Spleen (tissue), 11 donors: ENCODE measurements around the gene CDK1. TPM values are rescaled to one million over a fixed set of nuclear protein-coding genes. Genes with fewer than 3 reads are reported as not detected.

Experiments
- DNase-seq: peaks from one replicate; pipeline ENCODE4 v3.0.0-alpha.2; 2020
- H3K27ac ChIP-seq, 8 donors: fragments of 200-600 bp; sonication (generic) in 7 of 8; 1 replicate in 4 of 8; 2 replicates in 4 of 8; pipeline versions ENCODE4 v1.5.0 to v1.8.0; 2016 to 2021; ENCODE audit warnings: inconsistent platforms in 4 of 8, mild to moderate bottlenecking in 4 of 8, moderate library complexity in 1 of 8
- H3K27me3 ChIP-seq, 7 donors: fragments of 200-600 bp; sonication (generic) in 6 of 7; replicated peaks in 1 of 7; 1 replicate in 4 of 7; 2 replicates in 3 of 7; pipeline versions ENCODE4 v1.5.0 to v1.8.0; 2016 to 2021; ENCODE audit warnings: inconsistent platforms in 3 of 7, mild to moderate bottlenecking in 1 of 7
- H3K36me3 ChIP-seq, 6 donors: fragments of 200-600 bp; sonication (generic) in 5 of 6; 1 replicate in 4 of 6; 2 replicates in 2 of 6; pipeline versions ENCODE4 v1.5.0 to v1.8.0; 2016 to 2021; ENCODE audit warnings: inconsistent platforms in 2 of 6
- H3K4me1 ChIP-seq, 6 donors: fragments of 200-600 bp; sonication (generic) in 5 of 6; 1 replicate in 3 of 6; 2 replicates in 3 of 6; pipeline versions ENCODE4 v1.5.0 to v1.8.0; 2016 to 2021; ENCODE audit warnings: inconsistent platforms in 3 of 6
- H3K4me3 ChIP-seq, 8 donors: fragments of 200-600 bp; sonication (generic) in 7 of 8; 1 replicate in 4 of 8; 2 replicates in 4 of 8; pipeline versions ENCODE4 v1.5.0 to v1.8.0; 2016 to 2021; ENCODE audit warnings: inconsistent platforms in 4 of 8, mild to moderate bottlenecking in 4 of 8, moderate library complexity in 2 of 8
- H3K9me3 ChIP-seq, 8 donors: fragments of 200-600 bp; sonication (generic) in 7 of 8; 1 replicate in 4 of 8; 2 replicates in 4 of 8; pipeline versions ENCODE4 v1.5.0 to v1.8.0; 2016 to 2021; ENCODE audit warnings: inconsistent platforms in 4 of 8
- POLR2A ChIP-seq, 3 donors: fragments of 450-650 bp; IDR thresholded peaks; one replicate each; pipeline ENCODE4 v1.5.1; 2017; ENCODE audit warnings: antibody characterized with exemption in 3 of 3, mild to moderate bottlenecking in 1 of 3
- POLR2AphosphoS5 ChIP-seq, 3 donors: sonication (generic); formaldehyde crosslinking; IDR thresholded peaks; one replicate each; pipeline ENCODE4 v1.5.1; 2017; ENCODE audit warnings: antibody characterized with exemption in 3 of 3
- WGBS, 5 donors: extraction: QIAGEN DNeasy Blood & Tissue Kit in 3 of 5; methylation state at CpG; one replicate each; pipeline versions ENCODE4 v1.1.5 to v1.1.7; 2013 to 2018; 5-methylcytosine and 5-hydroxymethylcytosine counted together
- intact Hi-C: fragments of 100-400 bp; cut with DNase I; formaldehyde crosslinking; loops from one replicate; pipeline ENCODE4 v1.15.0; 2023; ENCODE audit warnings: low total_unique reads
- polyA plus RNA-seq, 3 donors: library from polyadenylated mRNA; stranded (reverse); fragments of 200-250 nt; gene quantifications; one replicate each; pipeline ENCODE4 v1.2.1, GENCODE V29; 2013
- total RNA-seq, 7 donors: library from RNA; depleted of rRNA in 3 of 7; stranded (reverse); fragments of >200 nt in 3 of 7; fragmentation: NEBNext Ultra II Directional in 4 of 7; extraction: Animal tissue kit (Norgen Biotek cat#: 25700) in 4 of 7; gene quantifications; one replicate each; pipeline versions ENCODE4 v1.1.0 to v1.2.1, GENCODE V29; 2016 to 2021
- TF ChIP-seq, protein P1 (sequence below), 11 experiments: fragments of 200-600 bp in 7 of 11; fragments of 450-650 bp in 4 of 11; sonication (generic) in 4 of 11; IDR thresholded peaks in 8 of 11; conservative IDR thresholded peaks in 3 of 11; 1 replicate in 7 of 11; 2 replicates in 4 of 11; pipeline versions ENCODE4 v1.4.0 to v1.8.0; 2016 to 2021; ENCODE audit warnings: antibody characterized with exemption in 11 of 11, inconsistent platforms in 4 of 11, mild to moderate bottlenecking in 1 of 11
- donor health status: healthy with polysubstance abuse.
- donor health status: DM: no; HTN: no; CAD: no; lungs with moderate emphysema.
- donor health status: DM: no; HTN: no; CAD: no.
- donor health status: Bipolar disorder and iron deficiency.
- donor health status: healthy.
- donor health status: DM: no; HTN: no; CAD: no.
- donor health status: DM: yes; HTN: yes; CAD: no.

CDK1 gene
- total and polyA plus RNA-seq, 10 donors, result 4.0 to 22.7 (median 9.6) TPM

DNA sequence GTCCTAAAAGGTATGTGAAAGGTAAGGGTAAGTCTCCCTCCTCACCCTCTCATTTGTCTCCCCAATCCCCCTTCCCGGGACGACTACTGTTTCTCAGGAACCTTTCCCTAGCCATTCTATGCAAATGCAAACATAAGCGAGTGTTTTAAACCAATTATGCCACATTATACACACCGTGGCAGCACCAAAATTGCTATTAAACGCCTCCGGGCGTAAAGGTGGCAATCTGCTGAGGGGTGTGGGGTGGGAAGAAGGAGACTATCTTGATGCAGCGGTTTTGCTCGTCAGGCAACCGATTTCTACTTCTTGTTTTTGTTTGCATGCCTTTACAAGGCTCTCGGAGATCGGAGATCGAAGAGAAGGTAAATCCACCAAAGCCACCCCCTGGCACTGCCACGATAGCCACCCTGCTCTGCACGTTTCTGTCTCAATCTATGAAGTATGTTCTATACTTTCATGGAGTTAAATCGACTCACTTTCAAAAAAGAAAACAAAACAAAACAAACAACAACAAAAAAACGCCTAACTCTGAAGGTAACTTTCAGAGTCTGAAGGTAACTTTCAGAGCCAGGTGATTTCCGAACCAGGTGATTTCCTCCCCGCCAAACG, 46.0 kb upstream of the CDK1 start:
- TF ChIP-seq POLR2AphosphoS5 (IDR thresholded peaks at IDR 0.05) (no peak), POLR2A (IDR thresholded peaks at IDR 0.05) (no peak)
- TF ChIP-seq, protein P1, sequence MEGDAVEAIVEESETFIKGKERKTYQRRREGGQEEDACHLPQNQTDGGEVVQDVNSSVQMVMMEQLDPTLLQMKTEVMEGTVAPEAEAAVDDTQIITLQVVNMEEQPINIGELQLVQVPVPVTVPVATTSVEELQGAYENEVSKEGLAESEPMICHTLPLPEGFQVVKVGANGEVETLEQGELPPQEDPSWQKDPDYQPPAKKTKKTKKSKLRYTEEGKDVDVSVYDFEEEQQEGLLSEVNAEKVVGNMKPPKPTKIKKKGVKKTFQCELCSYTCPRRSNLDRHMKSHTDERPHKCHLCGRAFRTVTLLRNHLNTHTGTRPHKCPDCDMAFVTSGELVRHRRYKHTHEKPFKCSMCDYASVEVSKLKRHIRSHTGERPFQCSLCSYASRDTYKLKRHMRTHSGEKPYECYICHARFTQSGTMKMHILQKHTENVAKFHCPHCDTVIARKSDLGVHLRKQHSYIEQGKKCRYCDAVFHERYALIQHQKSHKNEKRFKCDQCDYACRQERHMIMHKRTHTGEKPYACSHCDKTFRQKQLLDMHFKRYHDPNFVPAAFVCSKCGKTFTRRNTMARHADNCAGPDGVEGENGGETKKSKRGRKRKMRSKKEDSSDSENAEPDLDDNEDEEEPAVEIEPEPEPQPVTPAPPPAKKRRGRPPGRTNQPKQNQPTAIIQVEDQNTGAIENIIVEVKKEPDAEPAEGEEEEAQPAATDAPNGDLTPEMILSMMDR (IDR thresholded peaks at IDR 0.05 in 8 of 11, conservative IDR thresholded peaks at IDR 0.05 in 3 of 11), result no peak
- H3K27ac ChIP-seq, result peak overlapping the region; percentile 53 to 89 (median 86)
- 11 to 22% (median 16%) methylated on average over 20 of the region's 20 CpGs for WGBS, 5 donors
- H3K36me3 ChIP-seq, result no peaks in the 10 kb centered on the region
- peak; percentile 74 for DNase-seq
- H3K27me3 ChIP-seq, result peaks cover 0 to 42% (median 20%) of the 10 kb centered on the region in 7 donors
- peak overlapping the region; percentile 44 to 78 (median 62) for H3K4me3 ChIP-seq
- intact Hi-C loops, result no loop called here
- H3K4me1 ChIP-seq, result peaks cover 3 to 60% (median 49%) of the 10 kb centered on the region in 6 donors
- no peaks in the 10 kb centered on the region for H3K9me3 ChIP-seq

DNA sequence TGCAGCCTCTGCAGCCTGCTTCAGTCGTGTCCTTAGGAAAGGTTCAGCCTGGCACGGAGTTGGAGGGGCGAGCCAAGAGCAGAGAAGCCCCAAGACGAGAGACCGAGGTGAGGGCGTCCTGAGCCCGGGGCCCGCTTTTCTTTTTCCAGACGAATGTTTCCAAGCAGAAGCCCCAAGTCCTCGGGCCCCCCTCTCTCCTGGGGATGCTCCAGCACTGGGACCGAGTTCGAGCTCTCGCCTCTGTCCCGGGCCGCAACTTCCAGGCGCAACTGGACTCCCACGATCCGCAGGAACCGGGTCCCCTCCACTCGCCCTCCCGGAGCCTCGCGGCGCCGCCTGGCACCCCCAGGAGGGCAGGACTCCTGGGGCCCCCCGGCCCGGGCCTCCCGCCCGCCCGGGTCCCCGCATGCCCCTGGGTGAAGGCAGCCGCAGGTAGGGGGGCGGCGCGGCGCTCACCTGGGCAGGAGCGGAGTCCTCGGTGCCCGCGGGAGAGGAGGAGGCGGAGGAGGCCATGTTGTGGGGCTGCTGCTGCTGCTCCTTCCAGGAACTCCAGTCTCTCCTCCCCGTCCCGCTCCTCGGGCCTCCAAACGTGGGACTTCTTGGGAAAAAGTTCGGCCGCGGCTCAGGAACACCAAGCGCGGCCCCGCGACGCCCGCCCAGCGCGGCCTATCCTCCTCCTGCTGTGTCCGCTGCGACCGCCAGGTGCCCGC, 45.3 kb upstream of the CDK1 start:
- peak overlapping the region; percentile 53 to 89 (median 86) for H3K27ac ChIP-seq
- peaks cover 0 to 42% (median 20%) of the 10 kb centered on the region in 7 donors for H3K27me3 ChIP-seq
- peaks cover 2 to 58% (median 43%) of the 10 kb centered on the region in 6 donors for H3K4me1 ChIP-seq
- H3K4me3 ChIP-seq, result peak overlapping the region; percentile 44 to 78 (median 62)
- H3K9me3 ChIP-seq, result no peaks in the 10 kb centered on the region
- intact Hi-C loops, result no loop called here
- 0 to 2% (median 1%) methylated on average over 8 to 60 of the region's 60 CpGs for WGBS, 5 donors
- TF ChIP-seq, protein P1 (IDR thresholded peaks at IDR 0.05 in 8 of 11, conservative IDR thresholded peaks at IDR 0.05 in 3 of 11), result peak in 10 of 11 experiments; percentile 20 to 70 (median 50)
- TF ChIP-seq POLR2AphosphoS5 (IDR thresholded peaks at IDR 0.05), result peak; percentile 23 to 67 (median 57)
- TF ChIP-seq POLR2A (IDR thresholded peaks at IDR 0.05), result no peak
- DNase-seq, result peak; percentile 88
- no peaks in the 10 kb centered on the region for H3K36me3 ChIP-seq

DNA sequence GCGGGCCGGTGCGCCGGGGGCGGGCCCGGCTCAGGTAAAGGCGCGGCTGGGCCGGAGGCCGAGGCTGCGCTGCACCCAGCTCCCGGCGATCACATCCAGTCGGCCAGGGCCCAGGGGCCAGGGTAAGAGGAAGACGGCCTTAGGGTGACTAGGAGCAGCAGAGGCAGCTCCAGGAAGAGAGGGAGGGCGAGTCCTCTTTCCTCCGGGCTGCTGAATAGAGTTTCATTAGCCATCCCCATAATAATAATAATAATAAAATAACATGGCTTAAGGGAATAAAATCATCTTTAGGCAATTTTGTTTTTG, 44.8 kb upstream of the CDK1 start:
- Histone ChIP-seq H3K36me3 (no peaks in the 10 kb centered on the region), H3K27ac (peak overlapping the region; percentile 53 to 89 (median 86)), H3K4me1 (peaks cover 0 to 55% (median 41%) of the 10 kb centered on the region in 6 donors), H3K27me3 (peaks cover 0 to 42% (median 20%) of the 10 kb centered on the region in 7 donors), H3K9me3 (no peaks in the 10 kb centered on the region), H3K4me3 (peak overlapping the region; percentile 44 to 78 (median 62))
- intact Hi-C loops, result no loop called here
- TF ChIP-seq POLR2A (IDR thresholded peaks at IDR 0.05), result no peak
- TF ChIP-seq, protein P1 (IDR thresholded peaks at IDR 0.05 in 8 of 11, conservative IDR thresholded peaks at IDR 0.05 in 3 of 11), result peak in 1 of 11 experiments; percentile 7
- 0 to 4% (median 2%) methylated on average over 13 to 17 of the region's 17 CpGs for WGBS, 5 donors
- DNase-seq, result no peak

DNA sequence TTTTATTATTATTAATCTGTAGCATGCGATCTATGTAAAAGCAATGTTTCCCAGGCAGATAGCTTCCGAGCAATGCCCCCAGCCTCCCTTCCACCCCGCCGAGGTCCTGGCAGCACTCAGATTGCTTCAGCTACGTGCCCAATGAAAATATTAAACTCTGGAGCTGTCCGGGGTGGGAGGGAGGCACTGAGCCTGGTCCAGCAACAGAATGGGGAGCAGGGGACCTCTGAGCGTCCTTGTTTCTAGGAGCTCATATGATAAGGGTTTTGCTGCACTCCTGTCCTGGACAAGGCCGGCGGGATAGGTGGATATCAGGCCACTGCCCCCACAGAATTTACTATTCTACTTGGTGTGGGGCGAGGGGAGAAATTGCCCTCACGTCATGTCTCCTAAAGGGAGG, 44.5 kb upstream of the CDK1 start:
- no peak for DNase-seq
- intact Hi-C loops, result no loop called here
- Histone ChIP-seq H3K27me3 (peaks cover 0 to 45% (median 20%) of the 10 kb centered on the region in 7 donors), H3K4me3 (peak overlapping the region; percentile 44 to 78 (median 62)), H3K27ac (peak overlapping the region in 5 of 8 donors; percentile 85 to 89 (median 88)), H3K9me3 (no peaks in the 10 kb centered on the region), H3K4me1 (peaks cover 0 to 51% (median 40%) of the 10 kb centered on the region in 6 donors), H3K36me3 (no peaks in the 10 kb centered on the region)
- TF ChIP-seq, protein P1 (IDR thresholded peaks at IDR 0.05 in 8 of 11, conservative IDR thresholded peaks at IDR 0.05 in 3 of 11), result no peak
- TF ChIP-seq POLR2A (IDR thresholded peaks at IDR 0.05) (no peak), POLR2AphosphoS5 (IDR thresholded peaks at IDR 0.05) (no peak)
- 68 to 82% (median 82%) methylated on average over 11 of the region's 11 CpGs for WGBS, 5 donors
